Activated naive CD8-positive, alpha-beta T cell treated with anti-CD3 and anti-CD28 coated beads, Interleukin-2, amount 50 U/mL, for 24 hours (primary cell): ENCODE measurements around the gene PCDHGC4.

ENCODE experiments used
- ATAC-seq: fragments of 150-1000 bp; cut with Tn5 transposase; one replicate; pipeline ENCODE4 v1.10.0; 2021
- DNase-seq: peaks from one replicate; pipeline ENCODE4 v3.0.0; 2021
- H3K27ac Mint-ChIP-seq: one replicate; pipeline ENCODE4 v1.8.0; 2021; ENCODE audit warnings: mild to moderate bottlenecking, mixed read lengths
- H3K27me3 Mint-ChIP-seq: one replicate; pipeline ENCODE4 v1.8.0; 2021; ENCODE audit warnings: mixed read lengths
- H3K36me3 Mint-ChIP-seq: one replicate; pipeline ENCODE4 v1.8.0; 2021; ENCODE audit warnings: low read depth, mixed read lengths
- H3K4me1 Mint-ChIP-seq: one replicate; pipeline ENCODE4 v1.8.0; 2021; ENCODE audit warnings: mixed read lengths
- H3K4me3 Mint-ChIP-seq: one replicate; pipeline ENCODE4 v1.8.0; 2021; ENCODE audit warnings: mild to moderate bottlenecking, moderate library complexity, mixed read lengths
- H3K9me3 Mint-ChIP-seq: one replicate; pipeline ENCODE4 v1.8.0; 2021; ENCODE audit warnings: mixed read lengths

The PCDHGC4 gene

DNA sequence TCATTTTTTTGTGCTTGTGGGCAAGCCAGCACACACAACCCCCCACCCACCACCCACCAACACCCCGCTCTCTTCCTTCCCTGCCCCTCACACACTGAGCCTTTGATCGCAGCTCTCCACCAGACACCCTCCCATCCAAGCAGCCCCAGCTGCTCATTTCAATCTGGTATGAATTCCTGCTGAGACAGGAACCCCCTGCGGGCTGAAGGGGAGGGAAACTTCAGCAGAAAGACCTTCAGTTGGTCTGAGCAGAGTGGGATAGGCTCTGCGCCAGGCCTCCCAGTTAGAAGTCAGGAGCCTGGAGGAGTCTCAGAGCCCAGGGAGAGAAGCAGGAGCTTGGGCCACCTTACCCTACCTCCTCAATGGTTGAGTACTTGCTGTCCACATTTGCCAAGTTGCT lies 11.2 kb downstream of the PCDHGC4 start:
- DNase-seq (no peak), ATAC-seq (no peak)
- Mint-ChIP-seq H3K27ac (no peak overlapping the region), H3K27me3 (peaks cover 48% of the 10 kb centered on the region), H3K4me3 (no peak overlapping the region), H3K9me3 (no peaks in the 10 kb centered on the region), H3K36me3 (no peaks in the 10 kb centered on the region), H3K4me1 (peaks cover 9% of the 10 kb centered on the region)

DNA sequence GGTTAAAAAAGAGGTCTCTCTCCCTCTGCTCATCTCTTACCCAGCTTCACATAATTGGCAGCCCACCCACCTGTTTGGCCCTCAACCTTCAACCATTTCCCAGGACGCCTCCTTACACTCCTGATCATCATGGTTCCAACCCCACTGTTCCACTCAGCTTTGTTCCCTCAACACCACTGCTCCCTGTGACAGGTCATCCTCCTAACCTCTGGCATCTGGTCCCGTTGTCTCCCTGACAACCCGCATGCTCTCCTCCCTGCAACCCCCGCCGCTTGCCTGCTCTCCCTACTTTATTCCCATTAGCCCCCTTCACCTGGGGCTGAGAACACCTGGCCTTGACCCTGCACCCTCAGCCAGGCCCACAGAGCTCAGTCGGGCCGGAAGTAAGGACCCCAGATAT lies 16.9 kb downstream of the PCDHGC4 start:
- no peaks in the 10 kb centered on the region for H3K9me3 Mint-ChIP-seq
- H3K4me3 Mint-ChIP-seq, result no peak overlapping the region
- no peak overlapping the region for H3K27ac Mint-ChIP-seq
- ATAC-seq (no peak), DNase-seq (no peak)
- no peaks in the 10 kb centered on the region for H3K36me3 Mint-ChIP-seq
- H3K4me1 Mint-ChIP-seq, result no peaks in the 10 kb centered on the region
- peaks cover 10% of the 10 kb centered on the region for H3K27me3 Mint-ChIP-seq

DNA sequence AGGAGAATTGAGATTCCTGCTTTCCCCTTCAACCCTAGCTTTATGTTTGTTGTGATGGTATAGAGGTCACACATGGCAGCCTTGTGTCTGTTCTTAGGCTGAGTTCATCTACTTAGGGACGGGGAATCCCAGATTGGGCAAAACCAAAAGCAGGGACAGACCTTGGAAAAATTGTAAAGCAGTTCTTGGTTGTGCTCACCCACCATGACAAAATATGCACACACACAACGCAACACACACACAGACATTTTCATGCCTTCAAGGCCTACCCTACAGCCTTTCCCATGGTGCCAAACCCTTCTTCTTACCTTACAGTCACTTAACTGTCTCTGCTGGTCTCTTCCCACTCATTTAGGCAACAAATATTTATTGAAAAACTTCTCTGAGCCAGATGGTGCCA lies 18.9 kb downstream of the PCDHGC4 start:
- Mint-ChIP-seq H3K27ac (no peak overlapping the region), H3K4me3 (no peak overlapping the region), H3K4me1 (no peaks in the 10 kb centered on the region), H3K27me3 (peaks cover 10% of the 10 kb centered on the region), H3K9me3 (no peaks in the 10 kb centered on the region), H3K36me3 (no peaks in the 10 kb centered on the region)
- ATAC-seq, result no peak
- DNase-seq, result no peak

DNA sequence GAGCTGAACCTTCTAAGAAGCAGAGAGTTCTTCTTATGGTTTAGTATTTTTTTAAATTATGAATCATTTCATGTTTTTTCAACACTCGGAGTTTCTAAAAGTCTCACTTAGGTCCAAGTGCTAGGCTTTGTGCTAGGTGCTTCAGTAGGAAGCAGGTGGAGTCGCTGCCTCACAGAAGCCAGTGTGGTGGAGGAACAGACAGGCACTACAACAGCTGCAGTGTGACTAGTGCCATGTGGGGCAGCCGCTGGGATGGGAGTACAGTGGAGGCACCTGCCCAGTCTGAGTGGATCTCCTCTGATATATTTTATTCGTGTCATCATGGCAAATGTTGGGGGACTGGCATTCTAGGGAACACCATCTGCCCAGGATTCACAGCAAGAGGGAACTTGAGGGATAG lies 19.4 kb downstream of the PCDHGC4 start:
- Mint-ChIP-seq H3K27me3 (peaks cover 6% of the 10 kb centered on the region), H3K27ac (no peak overlapping the region), H3K4me3 (no peak overlapping the region), H3K36me3 (no peaks in the 10 kb centered on the region), H3K9me3 (no peaks in the 10 kb centered on the region), H3K4me1 (peaks cover 4% of the 10 kb centered on the region)
- ATAC-seq (no peak), DNase-seq (no peak)

DNA sequence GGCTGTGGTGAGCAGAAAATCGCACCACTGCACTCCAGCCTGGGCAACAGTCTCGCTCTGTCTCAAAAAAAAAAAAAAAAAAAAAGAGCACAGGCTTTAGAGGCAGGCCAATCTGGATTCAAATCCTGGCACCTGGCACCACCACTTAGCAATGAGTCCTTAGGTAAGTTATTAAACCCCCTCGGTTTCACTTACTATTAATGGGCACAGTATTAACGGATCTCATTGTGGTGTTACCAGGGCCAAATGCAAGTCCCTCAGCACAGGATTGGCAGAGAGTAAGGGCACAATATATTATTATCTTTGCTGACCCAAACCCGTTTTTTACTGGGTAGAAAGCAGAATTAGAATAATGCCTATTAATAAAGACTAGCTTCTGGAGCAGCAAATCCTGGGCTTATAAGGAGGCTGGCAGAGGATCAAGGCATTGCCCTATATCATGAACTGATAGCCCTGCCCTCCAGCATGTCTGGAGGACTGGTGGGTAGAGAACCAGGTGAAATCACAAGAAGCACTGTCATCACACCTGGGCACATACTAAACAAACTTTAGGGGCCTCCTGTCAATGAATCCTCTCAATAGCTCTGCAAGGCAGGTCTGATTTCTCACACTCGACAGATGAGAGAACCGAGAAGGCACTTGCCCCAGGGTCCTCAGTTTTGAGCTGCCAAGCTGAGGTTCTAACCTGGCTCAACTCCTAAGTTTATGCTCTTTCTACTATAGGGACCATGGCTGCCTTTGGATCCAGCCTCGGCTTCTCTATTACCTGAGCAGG lies 21.7 kb downstream of the PCDHGC4 start:
- Mint-ChIP-seq H3K4me1 (peaks cover 11% of the 10 kb centered on the region), H3K27ac (no peak overlapping the region), H3K36me3 (no peaks in the 10 kb centered on the region), H3K4me3 (no peak overlapping the region), H3K9me3 (no peaks in the 10 kb centered on the region), H3K27me3 (peaks cover 5% of the 10 kb centered on the region)
- DNase-seq (no peak), ATAC-seq (no peak)

DNA sequence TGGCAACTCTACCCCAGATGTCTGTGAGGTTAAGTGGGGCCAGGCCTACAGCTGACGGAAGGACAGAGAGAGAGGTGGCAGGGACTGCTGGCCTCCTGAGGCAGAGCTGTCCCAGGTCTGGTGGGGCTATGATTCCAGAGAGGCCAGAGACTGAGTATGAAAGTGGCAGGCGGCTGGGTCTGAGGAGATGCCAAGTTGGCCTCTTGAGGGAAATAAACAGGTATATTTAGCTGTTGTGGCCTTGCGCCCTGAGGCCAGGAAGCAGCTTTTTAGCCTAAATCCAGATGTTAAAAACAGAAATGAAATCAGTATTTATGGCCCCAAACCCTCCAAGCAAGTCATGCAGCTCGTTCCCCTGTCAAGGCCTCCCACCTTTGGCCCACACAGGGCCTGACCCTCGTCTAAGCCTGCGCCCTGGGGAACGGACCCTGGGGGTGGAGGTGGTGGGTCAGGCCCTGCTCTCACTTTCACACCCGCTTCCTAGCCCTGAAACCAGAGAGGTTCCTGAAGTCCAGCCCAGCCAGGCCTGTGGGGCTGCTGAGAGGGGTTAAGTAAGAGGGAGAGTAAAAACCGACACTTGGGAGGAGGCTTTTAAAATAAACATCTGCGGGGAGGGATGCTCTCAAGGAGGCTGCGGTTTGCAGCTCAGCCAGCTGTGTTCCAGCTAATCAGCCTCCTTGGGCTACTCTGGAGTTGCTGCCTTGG lies 22.7 kb downstream of the PCDHGC4 start:
- H3K9me3 Mint-ChIP-seq, result no peaks in the 10 kb centered on the region
- DNase-seq (no peak), ATAC-seq (no peak)
- peaks cover 16% of the 10 kb centered on the region for H3K4me1 Mint-ChIP-seq
- no peak overlapping the region for H3K27ac Mint-ChIP-seq
- peaks cover 3% of the 10 kb centered on the region for H3K27me3 Mint-ChIP-seq
- H3K4me3 Mint-ChIP-seq, result no peak overlapping the region
- H3K36me3 Mint-ChIP-seq, result no peaks in the 10 kb centered on the region

DNA sequence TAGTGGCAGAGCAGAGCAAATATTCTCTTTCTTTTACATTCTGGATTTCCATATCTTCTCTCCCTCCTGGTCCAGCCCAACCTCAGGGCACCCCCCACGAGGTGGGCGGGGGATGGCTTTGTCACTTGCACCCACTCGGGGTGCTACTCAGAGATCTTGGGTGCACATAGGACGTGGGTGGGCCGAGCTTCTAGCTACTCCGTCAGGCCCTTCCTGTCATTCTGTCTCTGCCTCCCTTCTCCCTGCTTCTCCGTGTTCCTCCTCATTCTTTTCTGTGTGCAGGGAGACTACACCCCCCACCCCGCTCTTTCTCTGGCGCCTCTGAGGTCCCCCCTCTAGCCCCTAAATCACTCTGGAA lies 23.6 kb downstream of the PCDHGC4 start:
- Mint-ChIP-seq H3K27ac (no peak overlapping the region), H3K4me3 (no peak overlapping the region), H3K27me3 (peaks cover 3% of the 10 kb centered on the region), H3K36me3 (peaks cover 3% of the 10 kb centered on the region), H3K4me1 (peaks cover 25% of the 10 kb centered on the region), H3K9me3 (no peaks in the 10 kb centered on the region)
- no peak for DNase-seq
- ATAC-seq, result no peak

DNA sequence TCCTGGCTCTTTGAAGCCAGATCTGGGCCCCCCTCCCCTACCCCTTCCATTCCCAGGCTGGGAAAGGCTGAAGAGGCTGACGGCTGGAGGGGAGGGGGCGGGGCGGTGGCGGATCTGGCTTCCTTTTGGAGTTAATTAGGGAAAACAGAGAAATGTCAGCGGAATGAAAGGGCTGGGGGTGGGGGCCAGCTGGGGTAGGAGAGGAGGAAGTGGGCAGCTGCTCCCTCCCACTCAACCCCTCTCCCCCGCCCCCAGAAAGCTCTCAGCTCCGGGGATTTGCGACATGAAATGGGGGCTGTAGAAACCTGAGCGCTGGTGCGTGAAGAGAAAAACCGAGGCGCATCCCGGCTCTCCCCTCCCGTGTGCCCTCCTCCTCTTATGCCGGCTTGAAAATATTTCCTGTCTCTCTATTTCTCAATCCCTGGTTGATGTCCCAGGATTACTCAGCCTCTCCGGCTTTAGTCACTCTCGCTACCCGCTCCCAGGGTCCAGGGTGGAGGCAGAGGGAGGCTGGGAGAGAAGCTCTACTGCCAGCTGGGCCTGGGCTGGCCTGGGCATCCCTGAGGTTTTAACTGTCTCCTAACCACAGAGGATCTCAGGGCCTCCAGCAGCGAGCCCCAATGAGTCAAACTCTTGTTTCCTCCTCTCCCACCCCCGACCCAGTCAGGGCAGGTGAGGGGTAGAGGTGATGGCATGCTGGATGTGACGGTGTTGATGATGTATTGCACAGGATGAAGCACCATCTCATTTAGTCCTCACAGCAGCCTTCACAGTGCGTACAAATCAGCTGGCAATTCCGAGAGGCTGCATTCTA lies 24.2 kb downstream of the PCDHGC4 start:
- H3K27me3 Mint-ChIP-seq, result peaks cover 5% of the 10 kb centered on the region
- no peak for ATAC-seq
- H3K4me1 Mint-ChIP-seq, result peaks cover 31% of the 10 kb centered on the region
- DNase-seq, result no peak
- no peak overlapping the region for H3K27ac Mint-ChIP-seq
- no peak overlapping the region for H3K4me3 Mint-ChIP-seq
- H3K36me3 Mint-ChIP-seq, result peaks cover 7% of the 10 kb centered on the region
- H3K9me3 Mint-ChIP-seq, result no peaks in the 10 kb centered on the region

DNA sequence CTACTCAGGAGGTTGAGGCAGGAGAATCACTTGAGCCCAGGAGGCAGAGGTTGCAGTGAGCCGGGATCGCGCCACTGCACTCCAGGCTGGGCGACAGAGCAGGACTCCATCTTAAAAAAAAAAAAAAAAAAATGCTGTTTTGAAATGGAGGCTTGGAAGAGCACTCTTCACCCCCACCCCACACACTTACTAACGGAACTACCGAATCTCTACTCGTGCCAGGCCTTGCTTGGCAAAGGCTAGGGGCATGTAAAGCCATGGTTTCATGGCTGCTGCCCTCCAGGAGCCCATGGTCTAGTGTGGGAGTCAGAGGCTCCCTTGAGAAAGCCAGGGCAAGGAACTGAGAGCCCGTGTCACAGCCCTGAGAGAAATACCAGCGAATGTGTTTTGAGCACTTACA lies 25.3 kb downstream of the PCDHGC4 start:
- Mint-ChIP-seq H3K4me3 (no peak overlapping the region), H3K36me3 (peaks cover 7% of the 10 kb centered on the region), H3K27me3 (peaks cover 5% of the 10 kb centered on the region), H3K9me3 (no peaks in the 10 kb centered on the region), H3K4me1 (peaks cover 42% of the 10 kb centered on the region), H3K27ac (no peak overlapping the region)
- DNase-seq (no peak), ATAC-seq (no peak)

DNA sequence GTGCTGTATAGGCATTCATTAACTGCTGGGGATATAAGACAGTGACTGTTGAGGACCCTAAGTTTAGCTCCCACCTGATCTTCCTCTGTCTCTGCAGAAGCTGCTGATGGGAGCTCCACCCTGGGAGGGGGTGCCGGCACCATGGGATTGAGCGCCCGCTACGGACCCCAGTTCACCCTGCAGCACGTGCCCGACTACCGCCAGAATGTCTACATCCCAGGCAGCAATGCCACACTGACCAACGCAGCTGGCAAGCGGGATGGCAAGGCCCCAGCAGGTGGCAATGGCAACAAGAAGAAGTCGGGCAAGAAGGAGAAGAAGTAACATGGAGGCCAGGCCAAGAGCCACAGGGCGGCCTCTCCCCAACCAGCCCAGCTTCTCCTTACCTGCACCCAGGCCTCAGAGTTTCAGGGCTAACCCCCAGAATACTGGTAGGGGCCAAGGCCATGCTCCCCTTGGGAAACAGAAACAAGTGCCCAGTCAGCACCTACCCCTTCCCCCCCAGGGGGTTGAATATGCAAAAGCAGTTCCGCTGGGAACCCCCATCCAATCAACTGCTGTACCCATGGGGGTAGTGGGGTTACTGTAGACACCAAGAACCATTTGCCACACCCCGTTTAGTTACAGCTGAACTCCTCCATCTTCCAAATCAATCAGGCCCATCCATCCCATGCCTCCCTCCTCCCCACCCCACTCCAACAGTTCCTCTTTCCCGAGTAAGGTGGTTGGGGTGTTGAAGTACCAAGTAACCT lies 26.2 kb downstream of the PCDHGC4 start:
- DNase-seq (no peak), ATAC-seq (no peak)
- Mint-ChIP-seq H3K4me1 (peaks cover 50% of the 10 kb centered on the region), H3K9me3 (no peaks in the 10 kb centered on the region), H3K27me3 (peaks cover 5% of the 10 kb centered on the region), H3K36me3 (peaks cover 9% of the 10 kb centered on the region), H3K27ac (peak overlapping the region; percentile 22), H3K4me3 (no peak overlapping the region)

DNA sequence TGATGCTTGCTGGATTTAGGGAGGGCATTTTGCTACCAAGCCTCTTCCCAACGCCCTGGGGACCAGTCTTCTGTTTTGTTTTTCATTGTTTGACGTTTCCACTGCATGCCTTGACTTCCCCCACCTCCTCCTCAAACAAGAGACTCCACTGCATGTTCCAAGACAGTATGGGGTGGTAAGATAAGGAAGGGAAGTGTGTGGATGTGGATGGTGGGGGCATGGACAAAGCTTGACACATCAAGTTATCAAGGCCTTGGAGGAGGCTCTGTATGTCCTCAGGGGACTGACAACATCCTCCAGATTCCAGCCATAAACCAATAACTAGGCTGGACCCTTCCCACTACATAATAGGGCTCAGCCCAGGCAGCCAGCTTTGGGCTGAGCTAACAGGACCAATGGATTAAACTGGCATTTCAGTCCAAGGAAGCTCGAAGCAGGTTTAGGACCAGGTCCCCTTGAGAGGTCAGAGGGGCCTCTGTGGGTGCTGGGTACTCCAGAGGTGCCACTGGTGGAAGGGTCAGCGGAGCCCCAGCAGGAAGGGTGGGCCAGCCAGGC lies 27.0 kb downstream of the PCDHGC4 start:
- H3K4me1 Mint-ChIP-seq, result peaks cover 50% of the 10 kb centered on the region
- H3K9me3 Mint-ChIP-seq, result no peaks in the 10 kb centered on the region
- H3K27me3 Mint-ChIP-seq, result peaks cover 5% of the 10 kb centered on the region
- no peak for DNase-seq
- H3K36me3 Mint-ChIP-seq, result peaks cover 15% of the 10 kb centered on the region
- no peak overlapping the region for H3K4me3 Mint-ChIP-seq
- no peak for ATAC-seq
- H3K27ac Mint-ChIP-seq, result peak overlapping the region; percentile 22

DNA sequence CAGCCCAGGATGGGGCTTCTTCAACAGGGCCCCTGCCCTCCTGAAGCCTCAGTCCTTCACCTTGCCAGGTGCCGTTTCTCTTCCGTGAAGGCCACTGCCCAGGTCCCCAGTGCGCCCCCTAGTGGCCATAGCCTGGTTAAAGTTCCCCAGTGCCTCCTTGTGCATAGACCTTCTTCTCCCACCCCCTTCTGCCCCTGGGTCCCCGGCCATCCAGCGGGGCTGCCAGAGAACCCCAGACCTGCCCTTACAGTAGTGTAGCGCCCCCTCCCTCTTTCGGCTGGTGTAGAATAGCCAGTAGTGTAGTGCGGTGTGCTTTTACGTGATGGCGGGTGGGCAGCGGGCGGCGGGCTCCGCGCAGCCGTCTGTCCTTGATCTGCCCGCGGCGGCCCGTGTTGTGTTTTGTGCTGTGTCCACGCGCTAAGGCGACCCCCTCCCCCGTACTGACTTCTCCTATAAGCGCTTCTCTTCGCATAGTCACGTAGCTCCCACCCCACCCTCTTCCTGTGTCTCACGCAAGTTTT lies 27.6 kb downstream of the PCDHGC4 start:
- Mint-ChIP-seq H3K27ac (peak overlapping the region; percentile 90), H3K4me1 (peaks cover 50% of the 10 kb centered on the region), H3K27me3 (peaks cover 5% of the 10 kb centered on the region), H3K36me3 (peaks cover 15% of the 10 kb centered on the region), H3K4me3 (peak overlapping the region; percentile 80), H3K9me3 (no peaks in the 10 kb centered on the region)
- DNase-seq (peak; percentile 88), ATAC-seq (peak; percentile 14)

DNA sequence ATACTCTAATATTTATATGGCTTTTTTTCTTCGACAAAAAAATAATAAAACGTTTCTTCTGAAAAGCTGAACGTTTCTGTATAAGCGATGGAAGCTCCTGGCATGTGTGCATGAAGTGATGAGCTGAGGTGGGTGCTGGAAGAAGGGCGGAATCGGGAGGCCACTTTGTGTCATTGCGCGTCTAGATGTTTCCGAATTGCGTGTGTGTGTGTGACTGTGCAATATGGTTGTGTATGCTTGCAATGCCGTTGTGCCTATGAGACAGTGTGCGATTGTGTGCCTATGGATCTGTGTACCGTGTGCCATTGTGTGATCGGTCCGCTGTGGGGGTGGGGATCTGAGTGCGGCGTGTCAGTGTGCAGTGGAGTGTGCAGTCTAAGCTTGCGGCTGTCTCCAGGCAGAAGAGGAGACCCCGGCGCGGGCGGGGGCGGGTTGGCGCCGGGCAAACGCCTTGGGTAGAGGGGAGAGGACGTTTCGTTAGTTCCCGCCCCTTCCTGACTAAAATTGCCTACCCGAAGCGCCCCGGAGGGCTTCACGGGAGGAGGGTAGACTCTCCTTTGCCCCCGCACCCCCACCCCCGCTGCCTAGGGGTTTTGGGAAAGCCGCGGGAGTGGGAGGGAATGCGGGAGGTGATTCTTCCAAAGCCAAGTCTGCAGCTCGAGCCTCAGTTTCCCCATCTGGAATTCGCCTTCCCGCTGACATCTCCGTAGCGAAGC lies 28.2 kb downstream of the PCDHGC4 start:
- H3K9me3 Mint-ChIP-seq, result no peaks in the 10 kb centered on the region
- H3K27ac Mint-ChIP-seq, result peak overlapping the region; percentile 90
- peak overlapping the region; percentile 80 for H3K4me3 Mint-ChIP-seq
- peak; percentile 37 for ATAC-seq
- H3K4me1 Mint-ChIP-seq, result peaks cover 50% of the 10 kb centered on the region
- H3K36me3 Mint-ChIP-seq, result peaks cover 19% of the 10 kb centered on the region
- peak; percentile 48 for DNase-seq
- H3K27me3 Mint-ChIP-seq, result peaks cover 5% of the 10 kb centered on the region
